ENCODE measurements around the gene RAD9A. TPM values are rescaled to one million over a fixed set of nuclear protein-coding genes. Genes with fewer than 3 reads are reported as not detected.
A peak's percentile ranks its signal among the peaks of the same experiment; 100 is the strongest.

Gene RAD9A
- total and polyA plus RNA-seq, 4 donors, result 10.4 to 43.5 (median 26.1) TPM

DNA sequence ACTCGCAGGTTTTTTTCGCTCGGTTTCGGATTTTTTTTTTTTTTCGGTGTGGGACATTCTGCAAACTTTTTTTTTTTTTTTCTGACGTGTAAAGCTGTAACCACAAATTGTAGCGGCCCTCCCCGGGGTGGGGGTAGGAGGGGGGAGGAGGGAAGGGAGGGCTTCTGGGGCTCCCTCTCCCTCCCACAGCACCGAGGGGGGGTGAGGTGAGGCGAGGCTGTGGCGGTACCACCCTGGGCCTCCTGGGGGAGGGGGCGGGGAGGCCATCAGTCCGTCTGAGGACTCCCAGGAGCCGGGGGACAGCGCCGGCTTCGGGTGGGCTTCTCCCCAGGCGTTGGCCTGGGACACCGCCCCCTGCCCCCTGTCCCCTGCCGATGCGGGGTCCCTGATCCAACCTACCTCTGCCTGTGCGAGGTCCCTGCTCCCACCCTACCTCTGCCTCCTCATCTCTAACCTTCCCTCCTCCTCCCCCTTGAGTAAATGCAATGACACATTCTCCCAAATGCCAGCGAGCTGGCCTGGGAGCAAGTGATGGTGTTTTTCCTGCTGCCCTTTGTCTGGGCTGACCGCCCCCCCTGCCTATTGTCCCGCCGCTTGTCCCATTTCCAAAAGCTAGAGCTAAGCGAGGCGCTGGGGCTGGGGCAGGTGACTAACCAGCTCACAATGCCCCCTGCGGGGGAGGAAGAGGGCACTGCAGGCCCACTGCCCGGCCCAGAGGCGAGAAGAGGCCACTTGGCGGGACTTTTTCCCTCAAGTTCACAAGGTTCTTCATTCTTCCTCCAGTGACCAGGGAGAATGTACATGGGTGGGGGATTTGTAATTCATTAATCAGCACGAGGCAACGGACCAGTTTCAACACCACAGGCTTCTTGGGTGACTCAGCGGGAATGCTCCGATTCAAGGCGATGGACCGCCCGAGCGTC lies 17.9 kb upstream of the RAD9A start:
- H3K36me3 ChIP-seq (ENCODE audit: control insufficient read depth, insufficient read depth, low read length), result peaks cover 5% of the 10 kb centered on the region
- H3K27me3 ChIP-seq (ENCODE audit: control insufficient read depth, insufficient read depth, low read length), result peaks cover 47% of the 10 kb centered on the region
- no peak overlapping the region for H3K27ac ChIP-seq (ENCODE audit: low read depth, low read length)
- WGBS (ENCODE audit: insufficient coverage), result 9% methylated on average over 29 of the region's 40 CpGs
- DNase-seq (ENCODE audit: low read depth in 4 of 6, low spot score in 6 of 6), result peak in 2 of 6 donors; percentile 39 to 53
- peak overlapping the region; percentile 14 for H3K4me3 ChIP-seq (ENCODE audit: low read depth, low read length)
- H3K9me3 ChIP-seq (ENCODE audit: control insufficient read depth, insufficient read depth, low read length), result no peaks in the 10 kb centered on the region
- H3K4me1 ChIP-seq (ENCODE audit: control insufficient read depth, insufficient read depth, low read length), result peaks cover 53% of the 10 kb centered on the region

DNA sequence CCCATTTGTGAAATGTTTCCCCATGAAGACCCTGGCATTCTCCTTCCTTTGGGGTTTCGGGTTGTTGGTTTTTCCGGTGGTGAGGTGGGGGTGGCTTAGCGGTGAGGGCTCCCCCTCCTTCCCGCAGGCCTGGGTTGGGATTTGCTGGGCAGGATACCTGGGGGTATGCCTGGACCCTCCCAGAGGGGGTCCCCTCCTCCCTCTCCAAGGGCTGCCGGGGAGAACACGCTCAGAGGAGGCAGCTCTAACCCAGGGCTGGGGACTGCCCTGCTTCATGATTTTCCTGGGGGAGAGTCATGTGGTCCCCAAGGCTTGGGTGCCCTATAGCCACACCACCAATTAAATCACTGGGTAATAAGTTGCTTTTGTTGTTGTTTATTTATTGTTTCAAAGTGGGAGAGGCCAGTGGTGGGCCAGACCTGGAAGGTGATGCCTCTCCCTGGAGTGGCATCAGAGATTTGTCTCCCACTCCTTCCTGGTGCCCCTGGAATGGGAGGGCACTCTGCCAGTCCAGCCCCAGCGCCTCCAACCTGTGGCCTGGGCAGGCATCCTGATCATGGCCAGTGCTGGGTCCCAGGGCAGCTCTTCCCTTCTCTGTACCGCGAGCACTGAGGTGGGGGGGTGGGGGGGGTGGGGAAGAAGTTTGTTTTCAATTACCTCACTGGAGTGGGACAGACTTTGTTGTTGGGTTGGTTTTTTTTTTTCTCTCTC lies 17.1 kb upstream of the RAD9A start:
- DNase-seq (ENCODE audit: low read depth in 4 of 6, low spot score in 6 of 6), result no peak
- no peaks in the 10 kb centered on the region for H3K9me3 ChIP-seq (ENCODE audit: control insufficient read depth, insufficient read depth, low read length)
- H3K4me3 ChIP-seq (ENCODE audit: low read depth, low read length), result no peak overlapping the region
- H3K27me3 ChIP-seq (ENCODE audit: control insufficient read depth, insufficient read depth, low read length), result peaks cover 45% of the 10 kb centered on the region
- H3K36me3 ChIP-seq (ENCODE audit: control insufficient read depth, insufficient read depth, low read length), result peaks cover 14% of the 10 kb centered on the region
- no CpG with 5 or more reads among the region's 9 CpGs for WGBS (ENCODE audit: insufficient coverage)
- H3K27ac ChIP-seq (ENCODE audit: low read depth, low read length), result no peak overlapping the region
- peaks cover 53% of the 10 kb centered on the region for H3K4me1 ChIP-seq (ENCODE audit: control insufficient read depth, insufficient read depth, low read length)

DNA sequence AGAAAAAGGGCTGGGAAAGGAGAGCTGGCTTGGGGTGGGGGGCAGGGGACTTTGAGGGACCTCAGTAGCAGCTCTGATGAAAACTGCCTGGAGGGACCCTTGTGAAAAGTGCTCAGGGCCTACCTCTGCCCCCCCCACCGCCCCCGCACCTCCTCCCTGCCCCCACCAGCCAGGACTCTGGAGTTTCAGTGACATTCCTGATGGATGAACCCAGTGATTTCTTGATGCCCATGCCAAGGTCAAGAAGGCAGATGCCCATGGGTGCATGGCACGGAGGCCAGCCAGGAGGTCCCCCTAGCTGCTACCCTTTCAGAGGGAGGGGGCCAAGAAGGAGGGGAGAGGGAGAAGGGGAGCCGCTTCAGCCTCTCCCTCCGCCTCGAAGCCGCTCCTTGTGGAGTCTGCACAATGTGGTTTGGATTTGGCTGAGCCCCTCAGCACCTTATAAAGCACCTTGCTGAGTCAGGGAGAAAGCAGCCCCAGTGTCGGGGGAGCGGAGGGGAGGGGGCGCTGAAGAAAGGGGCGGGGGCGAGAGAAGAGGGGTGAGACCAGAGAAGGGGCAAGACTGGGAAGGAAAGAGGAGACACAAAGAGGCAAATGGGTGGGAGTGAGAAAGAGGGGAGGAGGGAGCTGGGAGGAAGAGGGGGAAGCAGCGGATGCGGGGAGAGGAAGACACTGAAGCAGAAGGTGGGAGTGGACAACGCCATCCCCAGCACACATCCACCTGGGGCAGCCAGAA lies 16.3 kb upstream of the RAD9A start:
- Histone ChIP-seq H3K9me3 (ENCODE audit: control insufficient read depth, insufficient read depth, low read length) (no peaks in the 10 kb centered on the region), H3K27me3 (ENCODE audit: control insufficient read depth, insufficient read depth, low read length) (peaks cover 43% of the 10 kb centered on the region), H3K36me3 (ENCODE audit: control insufficient read depth, insufficient read depth, low read length) (peaks cover 14% of the 10 kb centered on the region), H3K4me3 (ENCODE audit: low read depth, low read length) (no peak overlapping the region), H3K4me1 (ENCODE audit: control insufficient read depth, insufficient read depth, low read length) (peaks cover 47% of the 10 kb centered on the region), H3K27ac (ENCODE audit: low read depth, low read length) (no peak overlapping the region)
- WGBS (ENCODE audit: insufficient coverage), result 26% methylated on average over 5 of the region's 15 CpGs
- no peak for DNase-seq (ENCODE audit: low read depth in 4 of 6, low spot score in 6 of 6)

DNA sequence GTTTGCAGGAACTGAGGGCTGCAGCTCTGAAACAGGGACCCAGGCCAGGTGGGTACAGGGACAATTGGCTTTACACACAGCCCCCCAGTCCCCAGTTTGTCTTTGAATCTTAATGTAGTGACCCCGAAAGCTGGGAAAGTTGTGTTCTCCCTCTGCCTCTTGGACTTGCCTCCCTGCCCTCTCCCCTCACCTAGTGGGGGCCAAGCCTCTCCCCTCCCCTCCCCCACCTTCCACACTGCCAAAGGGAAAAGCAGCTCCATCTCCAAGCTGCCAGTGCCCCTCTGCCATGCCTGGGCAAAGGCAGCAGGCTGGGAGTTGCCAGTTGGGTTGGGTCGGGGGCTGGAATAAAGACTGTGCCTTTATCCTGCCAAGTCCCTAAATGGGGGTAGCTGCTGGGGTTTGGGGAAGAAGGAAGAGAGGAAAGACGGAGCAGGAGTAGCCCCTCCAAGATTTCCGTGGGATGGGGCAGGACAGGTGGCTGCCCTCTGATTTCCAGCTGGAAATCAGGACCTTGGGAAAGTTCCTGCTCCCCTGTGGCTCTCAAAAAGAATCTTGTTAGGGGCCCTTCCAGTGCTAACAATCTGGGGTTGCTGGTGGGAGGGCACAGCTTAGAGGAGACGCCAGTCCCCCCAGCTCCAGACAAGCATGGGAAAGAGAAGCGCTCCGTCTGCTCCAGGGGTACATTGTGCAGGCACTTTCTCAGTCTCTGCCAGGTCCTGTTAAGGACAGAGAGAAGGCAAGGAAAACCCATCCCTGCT lies 15.5 kb upstream of the RAD9A start:
- H3K27ac ChIP-seq (ENCODE audit: low read depth, low read length), result no peak overlapping the region
- no peak overlapping the region for H3K4me3 ChIP-seq (ENCODE audit: low read depth, low read length)
- peaks cover 41% of the 10 kb centered on the region for H3K27me3 ChIP-seq (ENCODE audit: control insufficient read depth, insufficient read depth, low read length)
- H3K36me3 ChIP-seq (ENCODE audit: control insufficient read depth, insufficient read depth, low read length), result peaks cover 14% of the 10 kb centered on the region
- H3K9me3 ChIP-seq (ENCODE audit: control insufficient read depth, insufficient read depth, low read length), result no peaks in the 10 kb centered on the region
- DNase-seq (ENCODE audit: low read depth in 4 of 6, low spot score in 6 of 6), result peak in 1 of 6 donors; percentile 69
- 38% methylated on average over 6 of the region's 7 CpGs for WGBS (ENCODE audit: insufficient coverage)
- peaks cover 40% of the 10 kb centered on the region for H3K4me1 ChIP-seq (ENCODE audit: control insufficient read depth, insufficient read depth, low read length)

DNA sequence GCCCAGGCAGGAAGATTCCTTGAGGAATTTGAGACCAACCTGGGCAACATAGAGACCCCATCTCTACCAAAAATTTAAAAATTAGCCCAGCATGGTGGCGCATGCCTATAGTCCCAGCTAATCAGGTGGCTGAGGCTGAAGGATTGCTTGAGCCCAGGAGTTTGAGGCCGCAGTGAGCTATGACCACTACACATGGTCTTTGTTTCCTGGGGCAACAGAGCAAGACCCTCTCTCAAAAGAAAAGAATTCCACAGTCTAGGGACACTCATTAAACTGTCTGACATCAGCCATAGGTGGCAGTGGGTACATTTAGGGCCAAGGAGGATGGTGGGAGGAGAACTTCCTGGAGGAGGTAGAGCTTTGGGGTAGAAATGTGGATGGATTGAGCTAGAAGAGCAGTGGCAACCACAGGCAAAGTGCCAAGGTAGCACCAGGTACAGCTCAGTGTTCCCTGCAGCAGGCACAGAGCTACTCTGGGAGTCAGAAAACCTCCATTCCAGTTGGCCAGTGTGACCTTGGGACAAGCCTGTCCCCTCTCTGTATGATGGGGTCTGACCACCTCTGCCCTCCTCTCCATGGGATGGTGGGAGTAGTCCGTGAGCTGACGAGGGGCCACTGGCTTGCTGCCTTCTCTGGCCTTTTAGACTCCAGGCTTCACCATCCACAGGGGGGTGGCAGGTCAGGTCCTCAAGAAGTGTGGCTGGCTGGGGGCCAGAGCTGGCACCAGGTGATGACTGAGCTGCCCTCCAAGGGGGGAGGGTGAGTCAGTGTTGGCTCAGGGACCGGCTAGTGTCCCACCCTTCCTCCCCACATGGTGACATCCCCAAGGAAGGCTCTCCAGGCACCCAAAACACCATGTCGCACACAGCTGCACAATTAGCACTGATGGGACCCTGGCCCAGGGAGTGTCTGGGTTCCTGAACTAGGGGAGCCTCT lies 14.6 kb upstream of the RAD9A start:
- Histone ChIP-seq H3K4me1 (ENCODE audit: control insufficient read depth, insufficient read depth, low read length) (peaks cover 31% of the 10 kb centered on the region), H3K27me3 (ENCODE audit: control insufficient read depth, insufficient read depth, low read length) (peaks cover 34% of the 10 kb centered on the region), H3K4me3 (ENCODE audit: low read depth, low read length) (no peak overlapping the region), H3K36me3 (ENCODE audit: control insufficient read depth, insufficient read depth, low read length) (peaks cover 14% of the 10 kb centered on the region), H3K9me3 (ENCODE audit: control insufficient read depth, insufficient read depth, low read length) (no peaks in the 10 kb centered on the region), H3K27ac (ENCODE audit: low read depth, low read length) (no peak overlapping the region)
- DNase-seq (ENCODE audit: low read depth in 4 of 6, low spot score in 6 of 6), result no peak
- WGBS (ENCODE audit: insufficient coverage), result 82% methylated on average over 2 of the region's 6 CpGs

DNA sequence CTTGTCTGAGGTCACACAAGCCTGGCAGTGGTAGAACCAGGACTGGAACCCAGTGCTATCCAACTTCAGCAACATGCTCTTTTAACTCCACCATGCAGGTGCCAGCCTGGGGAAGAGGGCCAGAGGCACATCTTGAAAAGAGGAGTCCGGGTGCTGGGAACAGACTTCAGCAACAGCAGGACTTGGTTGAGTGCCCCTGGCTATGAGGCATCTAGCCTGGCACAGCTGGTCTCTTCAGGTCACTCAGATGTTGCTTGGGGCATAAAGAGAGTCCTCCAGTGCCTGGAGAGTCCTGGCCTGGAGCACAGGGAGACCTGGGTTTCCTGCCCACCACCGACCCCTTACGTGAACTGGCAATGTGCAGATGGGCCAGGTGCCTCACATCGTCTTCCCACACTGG lies 13.2 kb upstream of the RAD9A start:
- no peak for DNase-seq (ENCODE audit: low read depth in 4 of 6, low spot score in 6 of 6)
- Histone ChIP-seq H3K36me3 (ENCODE audit: control insufficient read depth, insufficient read depth, low read length) (peaks cover 14% of the 10 kb centered on the region), H3K9me3 (ENCODE audit: control insufficient read depth, insufficient read depth, low read length) (no peaks in the 10 kb centered on the region), H3K27ac (ENCODE audit: low read depth, low read length) (no peak overlapping the region), H3K27me3 (ENCODE audit: control insufficient read depth, insufficient read depth, low read length) (peaks cover 32% of the 10 kb centered on the region), H3K4me1 (ENCODE audit: control insufficient read depth, insufficient read depth, low read length) (peaks cover 33% of the 10 kb centered on the region), H3K4me3 (ENCODE audit: low read depth, low read length) (no peak overlapping the region)
- 91% methylated on average over 4 of the region's 4 CpGs for WGBS (ENCODE audit: insufficient coverage)

DNA sequence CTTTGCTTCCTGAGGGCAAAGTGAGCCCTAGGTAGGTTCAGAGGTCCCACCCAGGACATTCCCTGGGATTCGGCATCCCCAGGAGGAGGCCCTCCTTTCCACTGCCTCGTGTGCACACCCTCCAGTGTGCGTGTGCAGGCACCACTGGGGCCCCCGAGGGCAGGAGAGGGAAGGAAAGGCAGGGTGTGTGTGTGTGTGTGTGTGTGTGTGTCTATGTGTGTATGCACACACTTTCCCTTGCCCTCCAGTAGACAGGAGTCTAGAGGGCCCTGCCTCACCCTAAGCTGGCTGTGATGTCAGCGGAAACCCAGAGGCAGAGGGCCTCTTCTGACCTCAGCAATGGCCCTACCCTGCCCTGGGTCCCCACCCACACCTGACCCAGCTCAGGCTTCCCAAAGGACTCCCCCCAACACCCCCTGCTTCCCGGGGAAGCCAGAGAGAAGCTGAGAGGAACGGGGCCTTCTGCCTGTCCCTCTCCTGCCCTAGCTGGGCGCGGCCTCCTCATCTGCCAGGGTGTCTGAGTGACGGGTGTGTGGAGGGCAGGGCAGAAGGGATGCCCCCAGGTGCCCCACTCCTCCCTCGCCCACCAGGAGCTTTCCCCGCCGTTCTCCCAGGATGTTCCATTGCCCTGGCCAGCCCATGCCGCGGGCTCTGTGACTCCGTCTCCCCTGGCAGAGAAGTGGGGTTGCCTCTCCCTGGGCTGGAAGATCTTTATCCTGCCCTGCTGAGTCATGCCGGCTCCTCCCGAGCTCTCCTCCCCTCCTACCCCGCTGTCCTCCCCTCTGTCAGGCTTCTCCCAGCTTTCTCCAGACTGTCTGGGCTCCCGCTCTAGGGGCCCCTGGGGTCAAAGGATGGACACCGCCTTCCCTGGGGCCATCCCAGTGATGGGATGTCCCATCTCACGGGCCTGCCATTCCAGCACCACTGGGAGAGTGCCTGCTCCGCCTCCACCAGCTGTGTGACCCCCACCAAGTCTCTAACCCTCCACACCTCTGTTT lies 12.4 kb upstream of the RAD9A start:
- DNase-seq (ENCODE audit: low read depth in 4 of 6, low spot score in 6 of 6), result no peak
- peaks cover 14% of the 10 kb centered on the region for H3K36me3 ChIP-seq (ENCODE audit: control insufficient read depth, insufficient read depth, low read length)
- peaks cover 24% of the 10 kb centered on the region for H3K27me3 ChIP-seq (ENCODE audit: control insufficient read depth, insufficient read depth, low read length)
- H3K9me3 ChIP-seq (ENCODE audit: control insufficient read depth, insufficient read depth, low read length), result no peaks in the 10 kb centered on the region
- H3K4me1 ChIP-seq (ENCODE audit: control insufficient read depth, insufficient read depth, low read length), result peaks cover 25% of the 10 kb centered on the region
- H3K4me3 ChIP-seq (ENCODE audit: low read depth, low read length), result no peak overlapping the region
- H3K27ac ChIP-seq (ENCODE audit: low read depth, low read length), result no peak overlapping the region
- 74% methylated on average over 18 of the region's 23 CpGs for WGBS (ENCODE audit: insufficient coverage)

Data from spinal cord (tissue), 10 donors.